ENCODE results near the gene ZCCHC18.

The ZCCHC18 gene

GRCh38 chrX:104130808-104131207 lies 18.5 kb downstream of the ZCCHC18 start:
- no peak for DNase-seq (ENCODE audit: low read depth in 2 of 2)

DNA sequence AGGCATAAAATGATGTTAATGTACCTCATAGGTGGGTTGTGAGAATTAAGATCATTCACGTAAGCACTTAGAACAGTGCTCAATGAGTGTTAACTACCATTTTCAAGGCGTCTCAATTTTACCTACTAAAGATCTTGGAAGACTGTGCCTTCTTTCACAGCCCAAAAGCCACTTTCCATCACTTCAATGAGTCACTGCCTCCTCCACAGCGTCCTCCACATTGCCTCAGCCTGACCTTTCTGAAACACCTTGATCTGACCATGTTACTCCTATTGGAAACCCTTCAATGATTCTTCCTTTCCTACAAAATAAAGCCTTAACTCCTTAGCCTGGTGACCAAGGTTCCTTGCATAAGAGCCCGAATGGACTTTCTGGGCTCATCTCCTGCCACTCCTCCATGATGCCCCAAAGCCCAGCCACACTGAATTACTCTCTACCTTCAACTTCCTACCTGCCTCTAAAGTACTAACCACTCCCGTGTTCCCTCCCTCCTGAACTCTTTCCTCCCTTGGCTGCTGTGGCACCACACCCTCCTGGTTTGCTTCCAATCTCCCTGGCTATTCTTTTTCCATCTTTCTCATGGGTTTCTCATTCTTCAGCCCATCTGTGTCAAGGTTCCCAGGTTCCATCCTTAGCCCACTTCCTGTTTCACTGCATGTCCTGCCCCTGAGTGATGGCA lies 22.4 kb downstream of the ZCCHC18 start:
- no peak for DNase-seq (ENCODE audit: low read depth in 2 of 2)

GRCh38 chrX:104135677-104136076 lies 23.4 kb downstream of the ZCCHC18 start:
- no peak for DNase-seq (ENCODE audit: low read depth in 2 of 2)

DNA sequence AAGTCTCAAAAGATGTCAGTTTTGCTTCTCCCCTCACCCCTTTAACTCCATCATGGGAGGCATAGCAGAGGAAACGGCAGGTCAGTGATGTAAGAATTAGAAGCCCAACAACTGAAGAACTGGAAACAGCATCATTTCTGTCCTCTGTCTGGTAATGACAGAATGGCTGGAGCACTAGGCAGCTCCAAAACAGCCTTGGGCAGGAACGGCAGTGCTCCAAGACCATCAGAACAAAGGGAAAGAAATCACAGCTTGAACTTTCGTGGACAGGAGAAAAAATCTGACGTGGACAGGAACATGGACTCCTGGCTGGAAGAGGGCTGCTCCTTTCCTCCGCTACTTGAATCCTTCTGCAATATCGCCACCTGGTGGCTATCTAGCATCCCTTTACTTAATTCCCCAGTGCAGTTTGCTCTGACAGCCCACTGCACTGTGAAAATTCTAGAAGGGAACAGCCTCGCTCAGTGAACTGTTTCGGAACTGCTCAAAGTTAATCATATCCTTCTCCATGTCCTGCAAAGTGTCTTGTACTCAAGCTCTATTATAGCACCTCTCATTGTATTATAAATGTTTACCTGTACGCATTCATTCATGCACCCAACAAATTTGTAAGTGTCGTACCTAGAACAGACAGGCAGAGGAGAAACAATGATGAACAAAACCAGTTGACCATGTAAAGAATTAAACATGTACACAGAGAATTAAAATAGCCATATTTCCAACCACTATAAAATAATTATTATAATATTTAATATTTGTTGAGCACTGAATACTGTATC lies 24.1 kb downstream of the ZCCHC18 start:
- DNase-seq (ENCODE audit: low read depth in 2 of 2): peak in 1 of 2 donors; percentile 25

GRCh38 chrX:104137496-104137895 lies 25.2 kb downstream of the ZCCHC18 start:
- no peak for DNase-seq (ENCODE audit: low read depth in 2 of 2)

DNA sequence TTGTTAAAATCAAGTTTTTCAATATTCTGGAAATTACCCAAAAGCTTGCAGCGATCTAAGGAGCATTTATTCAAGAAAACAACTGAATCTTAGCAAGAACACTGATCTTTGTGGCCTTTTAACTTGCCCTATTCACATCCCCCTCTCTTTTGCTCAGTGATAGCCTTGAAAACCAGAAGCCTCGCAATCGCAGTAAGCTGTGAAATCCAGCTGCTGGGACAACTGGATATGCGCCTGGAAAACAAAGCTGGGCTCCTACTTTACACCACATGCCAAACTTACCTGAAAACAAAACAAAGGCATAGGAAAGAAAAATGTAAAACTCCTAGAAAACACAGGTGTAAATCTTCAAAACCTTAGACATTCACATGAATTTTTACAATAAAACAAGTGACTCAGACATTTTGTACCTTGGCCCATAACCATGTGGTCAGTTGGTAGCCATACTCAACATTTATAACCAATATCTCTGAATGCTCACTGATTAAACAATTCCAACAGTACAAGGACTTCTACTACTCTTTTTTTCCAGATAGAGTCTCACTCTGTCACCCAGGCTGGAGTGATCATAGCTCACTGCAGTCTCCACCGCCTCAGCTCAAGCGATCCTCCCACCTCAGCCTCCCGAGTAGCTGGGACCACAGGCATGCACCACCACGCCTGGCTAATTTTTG lies 28.9 kb downstream of the ZCCHC18 start:
- DNase-seq (ENCODE audit: low read depth in 2 of 2): no peak

- no peak for DNase-seq (ENCODE audit: low read depth in 2 of 2)
These were observed 38.7 kb downstream of the ZCCHC18 start for GRCh38 chrX:104151037-104151436.

- peak; percentile 43 to 51 for DNase-seq (ENCODE audit: low read depth in 2 of 2)
These were observed 44.6 kb downstream of the ZCCHC18 start, which contains the start of gene SLC25A53 for GRCh38 chrX:104156630-104157529. Gene SLC25A53, minus strand, starts transcription at chrX:104157009. Its CDS starts 51,752 bp downstream, at chrX:104105257.
